IMR-90 (cell line): Measurements from ENCODE around the gene NELL1. TPM values are rescaled to one million over a fixed set of nuclear protein-coding genes. Genes with fewer than 3 reads are reported as not detected.

Source experiments
- ATAC-seq: fragments of 200-7000 bp; cut with Tn5 transposase; 2 replicates; pipeline ENCODE4 v1.9.1; 2020; ENCODE audit warnings: low read depth, mild to moderate bottlenecking, moderate library complexity
- BruUV-seq: library from RNA; stranded (reverse); fragments of 400-500 nt; replicated peaks from 2 replicates; lab custom pipeline; 2021; lab: Mats Ljungman, UMichigan
- CTCF ChIA-PET: fragments of 300-600 bp; formaldehyde crosslinking; extraction: SDS; loops from one replicate; lab custom pipeline; 2021; ENCODE audit warnings: antibody characterized with exemption; lab: Yijun Ruan, JAX
- POLR2A ChIA-PET: fragments of 300-600 bp; sonication (Branson Sonifier 250); formaldehyde crosslinking; loops from one replicate; lab custom pipeline; 2022; ENCODE audit warnings: antibody characterized with exemption; ENCODE audit not compliant: unreplicated experiment; lab: Charles Lee
- DNase-seq: peaks from one replicate; pipeline ENCODE4 v3.0.0; 2013
- H2AFZ ChIP-seq: replicated peaks from 2 replicates; pipeline ENCODE3; 2013; ENCODE audit warnings: low read length, mild to moderate bottlenecking; ENCODE audit not compliant: poor library complexity
- H2AK5ac ChIP-seq: 2 replicates; pipeline ENCODE4 v1.6.1; 2013; ENCODE audit warnings: low read depth, low read length, inconsistent platforms
- H2AK9ac ChIP-seq: replicated peaks from 2 replicates; pipeline ENCODE3; 2013; ENCODE audit warnings: mild to moderate bottlenecking, low read depth, low read length, moderate library complexity; ENCODE audit not compliant: poor library complexity
- H2BK120ac ChIP-seq: 2 replicates; pipeline ENCODE4 v1.6.1; 2013; ENCODE audit warnings: low read depth, low read length, inconsistent platforms
- H2BK15ac ChIP-seq: 3 replicates; pipeline ENCODE4 v1.6.1; 2013; ENCODE audit warnings: low read depth, low read length, inconsistent platforms
- H2BK20ac ChIP-seq: 2 replicates; pipeline ENCODE4 v1.6.1; 2013; ENCODE audit warnings: low read depth, mild to moderate bottlenecking, inconsistent platforms, low read length, moderate library complexity
- H2BK5ac ChIP-seq: 2 replicates; pipeline ENCODE4 v1.6.1; 2013; ENCODE audit warnings: mild to moderate bottlenecking, low read depth, low read length, inconsistent platforms; ENCODE audit not compliant: poor library complexity, severe bottlenecking
- H3K14ac ChIP-seq: replicated peaks from 2 replicates; pipeline ENCODE4 v1.6.1; 2013; ENCODE audit warnings: low read depth, low read length, inconsistent platforms
- H3K18ac ChIP-seq: 2 replicates; pipeline ENCODE4 v1.6.1; 2013; ENCODE audit warnings: low read depth, low read length, control low read depth
- H3K23ac ChIP-seq: 2 replicates; pipeline ENCODE4 v1.6.1; 2013; ENCODE audit warnings: low read depth, low read length, inconsistent platforms
- H3K27ac ChIP-seq: 2 replicates; pipeline ENCODE4 v1.5.1; 2013; ENCODE audit warnings: mild to moderate bottlenecking, control low read depth, low read length; ENCODE audit not compliant: insufficient read depth
- H3K27me3 ChIP-seq: 2 replicates; pipeline ENCODE4 v1.6.1; 2013; ENCODE audit warnings: low read length; ENCODE audit not compliant: control insufficient read depth, insufficient read depth
- H3K36me3 ChIP-seq: 2 replicates; pipeline ENCODE4 v1.6.1; 2013; ENCODE audit warnings: low read length, mixed read lengths; ENCODE audit not compliant: control insufficient read depth, insufficient read depth
- H3K4ac ChIP-seq: 2 replicates; pipeline ENCODE4 v1.6.1; 2013; ENCODE audit warnings: low read depth, low read length, inconsistent platforms
- H3K4me1 ChIP-seq: 2 replicates; pipeline ENCODE4 v1.6.1; 2013; ENCODE audit warnings: low read length, mixed read lengths; ENCODE audit not compliant: control insufficient read depth, insufficient read depth
- H3K4me2 ChIP-seq: 2 replicates; pipeline ENCODE4 v1.6.1; 2013; ENCODE audit warnings: low read depth, mild to moderate bottlenecking, control low read depth, low read length, moderate library complexity
- H3K4me3 ChIP-seq: 2 replicates; pipeline ENCODE4 v1.5.1; 2013; ENCODE audit warnings: low read depth, mild to moderate bottlenecking, control low read depth, low read length, moderate library complexity; ENCODE audit not compliant: insufficient read depth
- H3K56ac ChIP-seq: 2 replicates; pipeline ENCODE4 v1.6.1; 2013; ENCODE audit warnings: low read length, inconsistent platforms; ENCODE audit not compliant: insufficient read depth; ENCODE audit errors: extremely low read depth
- H3K79me1 ChIP-seq, 2 experiments: 2 replicates each; pipeline ENCODE4 v1.6.1; 2013; ENCODE audit warnings: low read length in 2 of 2, inconsistent platforms in 1 of 2, low read depth in 1 of 2
- H3K9ac ChIP-seq: 2 replicates; pipeline ENCODE4 v1.6.1; 2013; ENCODE audit warnings: low read depth, low read length, control low read depth
- H3K9me1 ChIP-seq: 2 replicates; pipeline ENCODE4 v1.6.1; 2013; ENCODE audit warnings: low read length, inconsistent platforms; ENCODE audit not compliant: insufficient read depth
- H3K9me3 ChIP-seq: 2 replicates; pipeline ENCODE4 v1.6.1; 2013; ENCODE audit warnings: low read length; ENCODE audit not compliant: control insufficient read depth, insufficient read depth
- H4K20me1 ChIP-seq: 2 replicates; pipeline ENCODE4 v1.6.1; 2013; ENCODE audit warnings: low read length, inconsistent platforms; ENCODE audit not compliant: insufficient read depth
- H4K5ac ChIP-seq: 2 replicates; pipeline ENCODE4 v1.6.1; 2013; ENCODE audit warnings: mild to moderate bottlenecking, low read depth, low read length, control low read depth
- H4K8ac ChIP-seq, 2 experiments: 2 replicates each; pipeline ENCODE4 v1.6.1; 2013; ENCODE audit warnings: low read depth in 2 of 2, low read length in 2 of 2, control low read depth in 1 of 2, inconsistent platforms in 1 of 2
- H4K91ac ChIP-seq: 2 replicates; pipeline ENCODE4 v1.6.1; 2013; ENCODE audit warnings: low read depth, low read length, inconsistent platforms; ENCODE audit not compliant: insufficient read depth
- BHLHE40 ChIP-seq: fragments of 150-350 bp; IDR thresholded peaks from 2 replicates; pipeline ENCODE4 v1.6.1; 2016; ENCODE audit warnings: mild to moderate bottlenecking, low read depth, low read length
- CEBPB ChIP-seq: IDR thresholded peaks from 2 replicates; pipeline ENCODE4 v1.6.1; 2012; ENCODE audit warnings: low read depth, low read length, improper control_type of control experiment
- CHD1 ChIP-seq: IDR thresholded peaks from 2 replicates; pipeline ENCODE4 v1.6.1; 2012; ENCODE audit warnings: low read depth, low read length, improper control_type of control experiment
- CTCF ChIP-seq: conservative IDR thresholded peaks from 2 replicates; pipeline ENCODE4 v1.5.1; 2012; ENCODE audit warnings: mild to moderate bottlenecking, low read depth, low read length, improper control_type of control experiment
- ELK1 ChIP-seq: fragments of 150-350 bp; IDR thresholded peaks from 2 replicates; pipeline ENCODE4 v1.6.1; 2016; ENCODE audit warnings: low read depth, mild to moderate bottlenecking, low read length, moderate library complexity, borderline replicate concordance
- FOS ChIP-seq: fragments of 150-350 bp; IDR thresholded peaks from 2 replicates; pipeline ENCODE4 v1.6.1; 2016; ENCODE audit warnings: low read depth, low read length
- MAFK ChIP-seq: IDR thresholded peaks from 2 replicates; pipeline ENCODE4 v1.6.1; 2012; ENCODE audit warnings: low read depth, low read length, improper control_type of control experiment
- MAZ ChIP-seq: IDR thresholded peaks from 2 replicates; pipeline ENCODE4 v1.6.1; 2012; ENCODE audit warnings: low read depth, mild to moderate bottlenecking, low read length, improper control_type of control experiment, moderate library complexity, borderline replicate concordance
- MXI1 ChIP-seq: IDR thresholded peaks from 2 replicates; pipeline ENCODE4 v1.6.1; 2012; ENCODE audit warnings: low read depth, mild to moderate bottlenecking, low read length, moderate library complexity, borderline replicate concordance
- NFE2L2 ChIP-seq: fragments of 150-350 bp; IDR thresholded peaks from 2 replicates; pipeline ENCODE4 v1.6.1; 2016; ENCODE audit warnings: low read depth, mild to moderate bottlenecking, low read length
- POLR2A ChIP-seq: IDR thresholded peaks from 2 replicates; pipeline ENCODE4 v1.6.1; 2012; ENCODE audit warnings: mild to moderate bottlenecking, low read depth, low read length
- RAD21 ChIP-seq: IDR thresholded peaks from 2 replicates; pipeline ENCODE4 v1.6.1; 2012; ENCODE audit warnings: low read length, improper control_type of control experiment
- RCOR1 ChIP-seq: IDR thresholded peaks from 2 replicates; pipeline ENCODE4 v1.6.1; 2012; ENCODE audit warnings: mild to moderate bottlenecking, low read length, improper control_type of control experiment; ENCODE audit not compliant: insufficient replicate concordance
- RFX5 ChIP-seq: IDR thresholded peaks from 2 replicates; pipeline ENCODE4 v1.8.0; 2012; ENCODE audit warnings: low read depth, mild to moderate bottlenecking, low read length, moderate library complexity
- SMC3 ChIP-seq: fragments of 150-350 bp; IDR thresholded peaks from 2 replicates; pipeline ENCODE4 v1.6.1; 2016; ENCODE audit warnings: low read depth, mild to moderate bottlenecking, antibody characterized with exemption, low read length, moderate library complexity
- dilution Hi-C: fragments of 300-500 bp; cut with HindIII; formaldehyde crosslinking; loops from one replicate; pipeline ENCODE4 v1.14.3; 2018; ENCODE audit warnings: low sequenced_read_pairs; ENCODE audit not compliant: unreplicated experiment
- in situ Hi-C: fragments of 300-500 bp; cut with MboI; formaldehyde crosslinking; loops from 3 replicates; pipeline ENCODE4 v1.14.3; 2019; ENCODE audit warnings: low sequenced_read_pairs, inconsistent platforms, mixed read lengths
- intact Hi-C: fragments of 100-400 bp; cut with micrococcal nuclease; formaldehyde crosslinking; loops from 2 replicates; pipeline ENCODE4 v1.10.0; 2022
- polyA plus RNA-seq, 3 experiments: library from polyadenylated mRNA; depleted of rRNA; stranded (reverse); fragments of >200 nt; gene quantifications; 2 replicates each; pipeline ENCODE4 v1.2.3, GENCODE V29; 2012; ENCODE audit warnings: low replicate concordance in 1 of 3
- total RNA-seq: library from RNA; depleted of rRNA; stranded (reverse); fragments of >200 nt; gene quantifications from 2 replicates; pipeline ENCODE4 v1.2.3, GENCODE V29; 2012
- TF ChIP-seq, protein P1 (sequence below): fragments of 150-350 bp; IDR thresholded peaks from 2 replicates; pipeline ENCODE4 v1.6.1; 2017; ENCODE audit warnings: mild to moderate bottlenecking, antibody characterized with exemption, low read length, low read depth

The NELL1 gene
- total and polyA plus RNA-seq, 2 of the 4 experiments (the other 2 are of a cell fraction), result not detected

GRCh38 chr11:21260101-21260500 lies 590.7 kb downstream of the NELL1 start:
- Histone ChIP-seq H2BK120ac (no peak overlapping the region), H2AK9ac (no peak overlapping the region), H2AK5ac (no peak overlapping the region), H3K9me3 (peaks cover 3% of the 10 kb centered on the region; the same call in 1 of the 2 replicates), H3K18ac (no peak overlapping the region), H3K23ac (no peak overlapping the region), H3K4ac (no peak overlapping the region), H3K9me1 (no peaks in the 10 kb centered on the region), H4K5ac (no peak overlapping the region), H3K79me1 (no peaks in the 10 kb centered on the region), H3K4me1 (no peaks in the 10 kb centered on the region), H3K56ac (no peak overlapping the region), H2BK15ac (no peak overlapping the region), H4K91ac (no peak overlapping the region), H2BK20ac (no peak overlapping the region), H2BK5ac (no peak overlapping the region), H2AFZ (no peak overlapping the region), H3K4me2 (no peak overlapping the region), H4K20me1 (no peaks in the 10 kb centered on the region), H3K14ac (no peak overlapping the region), H4K8ac (no peak overlapping the region), H3K27me3 (no peaks in the 10 kb centered on the region), H3K36me3 (no peaks in the 10 kb centered on the region), H3K27ac (no peak overlapping the region), H3K9ac (no peak overlapping the region), H3K4me3 (no peak overlapping the region)
- TF ChIP-seq RAD21 (no peak), NFE2L2 (no peak), RFX5 (no peak), MAFK (no peak), ELK1 (no peak), FOS (no peak), CTCF (no peak), POLR2A (no peak), CHD1 (no peak), SMC3 (no peak), BHLHE40 (no peak), RCOR1 (no peak), CEBPB (no peak), MXI1 (no peak), MAZ (no peak)
- TF ChIP-seq, protein P1, sequence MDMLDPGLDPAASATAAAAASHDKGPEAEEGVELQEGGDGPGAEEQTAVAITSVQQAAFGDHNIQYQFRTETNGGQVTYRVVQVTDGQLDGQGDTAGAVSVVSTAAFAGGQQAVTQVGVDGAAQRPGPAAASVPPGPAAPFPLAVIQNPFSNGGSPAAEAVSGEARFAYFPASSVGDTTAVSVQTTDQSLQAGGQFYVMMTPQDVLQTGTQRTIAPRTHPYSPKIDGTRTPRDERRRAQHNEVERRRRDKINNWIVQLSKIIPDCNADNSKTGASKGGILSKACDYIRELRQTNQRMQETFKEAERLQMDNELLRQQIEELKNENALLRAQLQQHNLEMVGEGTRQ, result no peak
- ChIA-PET CTCF (no interaction called here), POLR2A (no interaction called here)
- DNase-seq (no peak), ATAC-seq (no peak)
- in situ Hi-C loops (no loop called here), dilution Hi-C loops (no loop called here), intact Hi-C loops (no loop called here)
- no TSS peak for BruUV-seq
